CD8-positive, alpha-beta memory T cell (primary cell): ENCODE data around the gene LRP3. TPM values are rescaled to one million over a fixed set of nuclear protein-coding genes. Genes with fewer than 3 reads are reported as not detected.

Experiments used
- CTCF ChIA-PET: fragments of 350-600 bp; sonication (Branson Sonifier 250); formaldehyde crosslinking; loops from one replicate; lab custom pipeline; 2021; ENCODE audit warnings: antibody characterized with exemption; lab: Charles Lee
- POLR2A ChIA-PET: fragments of 350-600 bp; sonication (Branson Sonifier 250); formaldehyde crosslinking; loops from one replicate; lab custom pipeline; 2021; ENCODE audit warnings: antibody characterized with exemption; lab: Charles Lee
- DNase-seq, 5 donors: peaks; one replicate each; pipeline versions ENCODE4 v3.0.0 to v3.0.0-alpha.2; 2020 to 2022; ENCODE audit warnings: mixed read lengths in 1 of 5
- H3K27ac ChIP-seq: one replicate; pipeline ENCODE4 v1.7.0; 2013; ENCODE audit warnings: low read depth, mild to moderate bottlenecking, low read length, moderate library complexity
- H3K27me3 ChIP-seq: 2 replicates; pipeline ENCODE4 v1.7.0; 2013; ENCODE audit warnings: low read length, mild to moderate bottlenecking; ENCODE audit not compliant: insufficient read depth, poor library complexity, severe bottlenecking
- H3K36me3 ChIP-seq: 2 replicates; pipeline ENCODE4 v1.7.0; 2013; ENCODE audit warnings: mild to moderate bottlenecking, low read length, moderate library complexity; ENCODE audit not compliant: insufficient read depth
- H3K4me1 ChIP-seq: 2 replicates; pipeline ENCODE4 v1.7.0; 2013; ENCODE audit warnings: mild to moderate bottlenecking, low read length, moderate library complexity; ENCODE audit not compliant: insufficient read depth
- H3K4me3 ChIP-seq: 2 replicates; pipeline ENCODE4 v1.7.0; 2013; ENCODE audit warnings: mild to moderate bottlenecking, low read length
- H3K9me3 ChIP-seq: 2 replicates; pipeline ENCODE4 v1.7.0; 2013; ENCODE audit warnings: mild to moderate bottlenecking, low read length
- H3K27ac Mint-ChIP-seq, 8 donors: one replicate each; pipeline ENCODE4 v1.8.0; 2020 to 2021; ENCODE audit warnings: mixed read lengths in 8 of 8, mild to moderate bottlenecking in 6 of 8, inconsistent platforms in 3 of 8, moderate library complexity in 3 of 8
- H3K27me3 Mint-ChIP-seq, 2 donors: one replicate each; pipeline ENCODE4 v1.8.0; 2020 to 2021; ENCODE audit warnings: mixed read lengths in 2 of 2, mild to moderate bottlenecking in 1 of 2, moderate library complexity in 1 of 2
- H3K36me3 Mint-ChIP-seq, 3 donors: one replicate each; pipeline ENCODE4 v1.8.0; 2020 to 2021; ENCODE audit warnings: mixed read lengths in 3 of 3, inconsistent platforms in 1 of 3, mild to moderate bottlenecking in 1 of 3
- H3K4me1 Mint-ChIP-seq, 3 donors: one replicate each; pipeline ENCODE4 v1.8.0; 2020 to 2021; ENCODE audit warnings: mixed read lengths in 3 of 3, inconsistent platforms in 1 of 3, mild to moderate bottlenecking in 1 of 3
- H3K4me3 Mint-ChIP-seq, 7 donors: one replicate each; pipeline ENCODE4 v1.8.0; 2020 to 2021; ENCODE audit warnings: mixed read lengths in 7 of 7, mild to moderate bottlenecking in 6 of 7, moderate library complexity in 4 of 7, inconsistent platforms in 2 of 7
- H3K9me3 Mint-ChIP-seq, 5 donors: one replicate each; pipeline ENCODE4 v1.8.0; 2020 to 2022; ENCODE audit warnings: mixed read lengths in 5 of 5, mild to moderate bottlenecking in 3 of 5, moderate library complexity in 2 of 5, inconsistent platforms in 1 of 5
- polyA plus RNA-seq: library from polyadenylated mRNA; unstranded; fragments of 300-500 nt; fragmentation: Illumina TruSeq; gene quantifications from one replicate; pipeline ENCODE4 v1.2.3, GENCODE V29; 2021
- total RNA-seq, 2 experiments: library from RNA; stranded (reverse); gene quantifications; one replicate each; pipeline ENCODE4 v1.2.3, GENCODE V29; 2021

The LRP3 gene
- total and polyA plus RNA-seq, 3 experiments from 2014 or later, result 0.24 TPM; not detected in 2

DNA sequence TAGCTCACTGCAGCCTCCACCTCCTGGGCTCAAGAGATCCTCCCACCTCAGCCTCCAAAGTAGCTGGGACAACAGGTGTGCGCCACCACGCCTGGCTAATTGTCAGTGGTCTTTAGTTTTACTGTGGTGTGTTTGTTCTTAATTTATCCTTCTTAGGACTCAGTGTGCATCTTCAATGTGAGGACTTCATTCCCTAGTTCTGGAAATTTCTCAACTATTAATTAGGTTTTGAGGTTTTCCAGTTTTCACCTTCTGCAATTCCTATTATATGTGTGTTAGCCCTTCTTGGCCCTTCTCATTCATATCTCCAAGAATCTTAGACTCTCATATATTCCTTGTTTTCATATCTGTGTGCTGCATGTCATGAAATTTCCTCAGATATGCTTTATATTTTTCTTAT lies 63.7 kb downstream of the LRP3 start:
- no peak overlapping the region for H3K27ac Mint-ChIP-seq
- POLR2A ChIA-PET, result interaction anchor here (0.6 kb wide), 1 partner anchor 283 kb away, joined by 4 read pairs; no protein-coding TSS in a partner anchor
- H3K9me3 ChIP-seq, result no peaks in the 10 kb centered on the region
- no peak overlapping the region for H3K4me3 ChIP-seq
- H3K36me3 ChIP-seq, result no peaks in the 10 kb centered on the region
- CTCF ChIA-PET, result interaction anchor here (1.5 kb wide), 1 partner anchor 149 kb away, joined by 5 read pairs; no protein-coding TSS in a partner anchor
- H3K4me3 Mint-ChIP-seq, result no peak overlapping the region
- H3K4me1 ChIP-seq, result no peaks in the 10 kb centered on the region
- no peak overlapping the region for H3K27ac ChIP-seq
- peaks cover 5 to 19% of the 10 kb centered on the region in 2 donors for H3K27me3 Mint-ChIP-seq
- peaks cover 0 to 6% (median 4%) of the 10 kb centered on the region in 5 donors for H3K9me3 Mint-ChIP-seq
- H3K4me1 Mint-ChIP-seq, result peaks cover 6 to 11% (median 10%) of the 10 kb centered on the region in 3 donors
- no peak for DNase-seq
- peaks cover 0 to 3% (median 0%) of the 10 kb centered on the region in 3 donors for H3K36me3 Mint-ChIP-seq
- H3K27me3 ChIP-seq, result no peaks in the 10 kb centered on the region

Other genes starting within 250 kb of the LRP3 start
- gene CEP89, start 222.4 kb upstream of the LRP3 start, total RNA-seq, result 10 to 100 TPM; 19.2 to 19.7 TPM
- gene CEP89, start 222.4 kb upstream of the LRP3 start, polyA plus RNA-seq, result 13.8 TPM
- 1 to 10 TPM; 9.3 to 9.4 TPM for gene FAAP24, start 222.1 kb upstream of the LRP3 start, total RNA-seq
- gene FAAP24, start 222.1 kb upstream of the LRP3 start, polyA plus RNA-seq, result 2.5 TPM
- 1 to 10 TPM; 1.1 to 2.0 TPM for gene RHPN2, start 129.4 kb upstream of the LRP3 start, total RNA-seq
- gene RHPN2, start 129.4 kb upstream of the LRP3 start, polyA plus RNA-seq, result 0.32 TPM
- 10 to 100 TPM; 11.5 to 13.7 TPM for gene GPATCH1, start 113.1 kb upstream of the LRP3 start, total RNA-seq
- 6.7 TPM for gene GPATCH1, start 113.1 kb upstream of the LRP3 start, polyA plus RNA-seq
- gene WDR88, start 62.2 kb upstream of the LRP3 start, total RNA-seq, result not detected
- 0.25 TPM for gene WDR88, start 62.2 kb upstream of the LRP3 start, polyA plus RNA-seq
- gene SLC7A10, start 31.5 kb downstream of the LRP3 start, total RNA-seq, result not detected
- not detected for gene SLC7A10, start 31.5 kb downstream of the LRP3 start, polyA plus RNA-seq
- 1 to 10 TPM; 1.1 to 1.3 TPM for gene CEBPA, start 108.2 kb downstream of the LRP3 start, total RNA-seq
- gene CEBPA, start 108.2 kb downstream of the LRP3 start, polyA plus RNA-seq, result 1.6 TPM
- 10 to 100 TPM; 27.8 to 27.9 TPM for gene CEBPG, start 179.4 kb downstream of the LRP3 start, total RNA-seq
- gene CEBPG, start 179.4 kb downstream of the LRP3 start, polyA plus RNA-seq, result 12.3 TPM